Upper lobe of right lung (tissue), 1 donor: ENCODE data around the gene PCNX2. TPM values are rescaled to one million over a fixed set of nuclear protein-coding genes. Genes with fewer than 3 reads are reported as not detected.

Source experiments
- ATAC-seq: fragments of 200-7000 bp; cut with Tn5 transposase; one replicate; pipeline ENCODE4 v1.9.1; 2020; ENCODE audit warnings: mild to moderate bottlenecking, moderate library complexity
- DNase-seq: peaks from one replicate; pipeline ENCODE4 v3.0.0-alpha.2; 2020
- H3K27ac ChIP-seq: fragments of 200-600 bp; one replicate; pipeline ENCODE4 v1.8.0; 2022
- H3K27me3 ChIP-seq: fragments of 200-600 bp; one replicate; pipeline ENCODE4 v1.8.0; 2022; ENCODE audit warnings: mild to moderate bottlenecking
- H3K36me3 ChIP-seq: fragments of 200-600 bp; one replicate; pipeline ENCODE4 v1.8.0; 2022
- H3K4me1 ChIP-seq: fragments of 200-600 bp; one replicate; pipeline ENCODE4 v1.8.0; 2022
- H3K4me3 ChIP-seq: fragments of 200-600 bp; one replicate; pipeline ENCODE4 v1.8.0; 2022; ENCODE audit warnings: mild to moderate bottlenecking
- H3K9me3 ChIP-seq: fragments of 200-600 bp; one replicate; pipeline ENCODE4 v1.8.0; 2022
- intact Hi-C: fragments of 100-400 bp; cut with DNase I; formaldehyde crosslinking; loops from one replicate; pipeline ENCODE4 v1.11.0; 2022
- long read RNA-seq: library from polyadenylated mRNA; unstranded; transcript quantifications from one replicate; pipeline ENCODE4 v2.0.0, GENCODE V29; 2021
- total RNA-seq: library from RNA; stranded (reverse); fragmentation: NEBNext Ultra II Directional; extraction: Animal tissue kit (Norgen Biotek cat#: 25700); gene quantifications from one replicate; pipeline ENCODE4 v1.2.1, GENCODE V29; 2021
- TF ChIP-seq, protein P1 (sequence below): fragments of 200-600 bp; IDR thresholded peaks from one replicate; pipeline ENCODE4 v1.8.0; 2022; ENCODE audit warnings: antibody characterized with exemption
- donor health status: DM: no; HTN: yes; CAD: no; lungs with severe emphysema.

PCNX2 gene, protein sequence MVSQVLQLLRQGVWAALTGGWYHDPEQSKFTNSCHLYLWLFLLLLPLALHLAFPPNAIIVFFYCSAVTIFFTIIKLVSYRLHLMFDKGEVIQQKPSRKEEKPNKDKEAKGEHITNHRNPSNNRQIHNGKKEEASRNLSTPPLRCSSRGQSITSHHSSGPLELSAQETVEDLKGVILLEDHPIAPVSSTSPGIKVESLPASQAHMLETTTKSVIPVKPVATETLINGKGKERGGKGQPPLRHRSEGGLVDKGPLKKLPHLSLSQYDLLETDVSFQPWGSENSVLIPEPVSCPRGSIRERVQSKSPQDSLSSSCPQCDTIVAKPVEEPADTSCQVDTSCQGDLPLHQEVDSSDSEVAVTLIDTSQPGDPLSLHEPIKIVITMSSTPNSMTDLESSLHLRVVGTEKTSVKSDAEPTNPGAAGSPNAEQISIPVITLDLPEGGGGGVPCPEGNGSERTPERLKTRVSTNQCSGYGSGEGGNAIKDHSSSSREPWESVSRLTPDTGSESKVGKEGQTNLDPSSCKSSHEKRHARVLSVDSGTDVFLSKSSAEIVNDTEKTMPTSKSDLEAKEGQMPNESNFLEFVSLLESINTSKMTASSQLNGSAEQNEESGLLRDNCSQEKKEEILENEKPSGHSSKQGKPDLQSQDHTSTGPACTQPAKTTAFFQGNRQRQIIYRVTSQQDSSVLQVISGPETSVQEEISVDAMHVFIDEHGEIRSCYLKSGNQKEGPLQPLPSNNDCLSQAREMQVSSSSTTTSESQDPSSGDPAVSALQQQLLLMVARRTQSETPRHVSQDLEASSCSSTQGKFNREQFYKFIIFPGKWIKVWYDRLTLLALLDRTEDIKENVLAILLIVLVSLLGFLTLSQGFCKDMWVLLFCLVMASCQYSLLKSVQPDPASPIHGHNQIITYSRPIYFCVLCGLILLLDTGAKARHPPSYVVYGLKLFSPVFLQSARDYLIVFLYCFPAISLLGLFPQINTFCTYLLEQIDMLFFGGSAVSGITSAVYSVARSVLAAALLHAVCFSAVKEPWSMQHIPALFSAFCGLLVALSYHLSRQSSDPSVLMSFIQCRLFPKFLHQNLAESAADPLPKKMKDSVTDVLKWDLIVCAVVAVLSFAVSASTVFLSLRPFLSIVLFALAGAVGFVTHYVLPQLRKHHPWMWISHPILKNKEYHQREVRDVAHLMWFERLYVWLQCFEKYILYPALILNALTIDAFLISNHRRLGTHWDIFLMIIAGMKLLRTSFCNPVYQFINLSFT (N-terminal part only)
- total RNA-seq: 6.8 TPM
- long read RNA-seq, full-length matches to known transcripts: 1 of 3 reads
- long read RNA-seq, partial matches to known transcripts: 1 of 3 reads
- long read RNA-seq, other reads (novel, unspliced or antisense): 1 of 3 reads

DNA sequence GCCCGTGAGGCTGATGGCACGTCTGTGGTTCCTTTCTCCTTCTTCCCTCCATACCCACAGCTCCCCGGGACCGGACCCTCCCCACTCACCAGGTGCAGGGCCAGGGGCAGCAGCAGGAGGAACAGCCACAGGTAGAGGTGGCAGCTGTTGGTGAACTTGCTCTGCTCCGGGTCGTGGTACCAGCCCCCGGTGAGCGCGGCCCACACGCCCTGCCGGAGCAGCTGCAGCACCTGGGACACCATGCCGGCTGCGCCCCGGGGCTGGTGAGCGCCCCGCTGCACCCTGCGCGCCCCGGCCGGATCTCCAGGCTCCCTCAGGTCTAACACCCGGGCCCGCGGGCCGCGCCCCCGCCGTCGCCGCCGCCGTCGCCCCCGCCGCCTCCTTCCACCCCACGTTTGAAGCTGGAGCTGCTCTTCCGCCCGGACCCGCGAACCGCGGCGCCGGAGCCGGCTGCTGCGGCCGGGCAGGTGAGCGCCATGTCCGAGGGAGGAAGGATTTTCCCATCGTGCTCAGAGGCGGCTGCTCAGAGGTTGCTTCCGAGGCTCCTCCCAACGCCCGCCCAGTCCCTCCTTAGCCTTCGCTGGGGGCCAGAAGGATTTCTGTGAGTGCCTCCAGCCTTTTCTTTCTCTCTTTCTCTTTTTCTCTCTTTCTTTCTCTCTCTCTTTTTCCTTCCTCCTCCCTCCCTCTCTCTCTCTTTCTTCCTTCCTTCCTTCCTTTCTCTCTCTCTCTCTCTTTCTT, at the start of gene PCNX2:
TSS of gene PCNX2 (minus strand) at position 489 of the 738 bp plus-strand sequence. CDS start at position 242, 247 bp downstream.
- Histone ChIP-seq H3K27me3 (peaks cover 6% of the 10 kb centered on the region), H3K4me3 (peak within 1 kb of the TSS; percentile 59), H3K9me3 (no peaks in the 10 kb centered on the region), H3K36me3 (no peaks in the 10 kb centered on the region), H3K27ac (no peak within 1 kb of the TSS), H3K4me1 (peaks cover 5% of the 10 kb centered on the region)
- intact Hi-C loops: no loop called here
- TF ChIP-seq, protein P1, sequence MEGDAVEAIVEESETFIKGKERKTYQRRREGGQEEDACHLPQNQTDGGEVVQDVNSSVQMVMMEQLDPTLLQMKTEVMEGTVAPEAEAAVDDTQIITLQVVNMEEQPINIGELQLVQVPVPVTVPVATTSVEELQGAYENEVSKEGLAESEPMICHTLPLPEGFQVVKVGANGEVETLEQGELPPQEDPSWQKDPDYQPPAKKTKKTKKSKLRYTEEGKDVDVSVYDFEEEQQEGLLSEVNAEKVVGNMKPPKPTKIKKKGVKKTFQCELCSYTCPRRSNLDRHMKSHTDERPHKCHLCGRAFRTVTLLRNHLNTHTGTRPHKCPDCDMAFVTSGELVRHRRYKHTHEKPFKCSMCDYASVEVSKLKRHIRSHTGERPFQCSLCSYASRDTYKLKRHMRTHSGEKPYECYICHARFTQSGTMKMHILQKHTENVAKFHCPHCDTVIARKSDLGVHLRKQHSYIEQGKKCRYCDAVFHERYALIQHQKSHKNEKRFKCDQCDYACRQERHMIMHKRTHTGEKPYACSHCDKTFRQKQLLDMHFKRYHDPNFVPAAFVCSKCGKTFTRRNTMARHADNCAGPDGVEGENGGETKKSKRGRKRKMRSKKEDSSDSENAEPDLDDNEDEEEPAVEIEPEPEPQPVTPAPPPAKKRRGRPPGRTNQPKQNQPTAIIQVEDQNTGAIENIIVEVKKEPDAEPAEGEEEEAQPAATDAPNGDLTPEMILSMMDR: no peak
- ATAC-seq (peak; percentile 92), DNase-seq (peak; percentile 81)

DNA sequence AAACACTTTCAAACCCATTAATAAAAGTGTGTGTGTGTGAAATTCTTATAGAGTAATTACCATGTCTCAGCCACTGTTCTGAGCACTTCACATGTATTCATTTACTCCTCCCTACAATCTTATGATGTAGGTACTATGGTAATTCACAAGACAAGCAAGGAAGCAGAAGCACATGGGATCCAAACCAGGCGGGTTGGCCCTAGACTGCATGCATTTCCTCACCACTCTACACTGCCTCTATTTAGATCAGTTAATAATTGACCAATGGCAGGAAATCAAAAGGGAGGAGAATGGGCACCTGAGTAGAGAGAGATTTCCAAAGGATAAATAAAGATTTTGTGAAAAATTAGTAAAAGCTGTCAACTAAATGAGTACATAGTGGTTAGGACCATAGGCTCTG, 47.7 kb upstream of the PCNX2 start:
- TF ChIP-seq, protein P1: no peak
- Histone ChIP-seq H3K36me3 (no peaks in the 10 kb centered on the region), H3K9me3 (no peaks in the 10 kb centered on the region), H3K27ac (no peak overlapping the region), H3K27me3 (no peaks in the 10 kb centered on the region), H3K4me1 (no peaks in the 10 kb centered on the region), H3K4me3 (no peak overlapping the region)
- no peak for DNase-seq
- intact Hi-C loops: no loop called here
- ATAC-seq: peak; percentile 80

DNA sequence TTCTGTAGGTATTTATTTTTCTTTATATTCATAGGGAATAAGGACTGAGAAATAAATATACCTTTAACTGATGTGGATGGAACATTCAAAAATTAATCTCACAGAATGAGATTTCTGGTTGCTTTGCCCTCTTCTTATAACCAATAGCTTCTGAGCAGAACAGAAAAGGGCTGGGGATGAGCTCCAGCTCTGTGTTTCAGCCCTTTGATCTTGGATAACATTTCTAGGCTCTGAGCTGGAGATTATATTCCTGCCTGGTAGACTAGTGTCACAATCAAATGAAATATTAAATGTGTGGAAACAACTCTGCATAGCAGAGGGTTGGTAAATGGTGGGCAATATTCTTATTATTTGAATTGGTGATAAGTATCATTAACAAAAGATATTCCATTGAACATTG, 46.6 kb upstream of the PCNX2 start:
- Histone ChIP-seq H3K27me3 (no peaks in the 10 kb centered on the region), H3K36me3 (no peaks in the 10 kb centered on the region), H3K9me3 (no peaks in the 10 kb centered on the region), H3K27ac (no peak overlapping the region), H3K4me1 (no peaks in the 10 kb centered on the region), H3K4me3 (no peak overlapping the region)
- DNase-seq (no peak), ATAC-seq (no peak)
- TF ChIP-seq, protein P1: no peak
- intact Hi-C loops: no loop called here

DNA sequence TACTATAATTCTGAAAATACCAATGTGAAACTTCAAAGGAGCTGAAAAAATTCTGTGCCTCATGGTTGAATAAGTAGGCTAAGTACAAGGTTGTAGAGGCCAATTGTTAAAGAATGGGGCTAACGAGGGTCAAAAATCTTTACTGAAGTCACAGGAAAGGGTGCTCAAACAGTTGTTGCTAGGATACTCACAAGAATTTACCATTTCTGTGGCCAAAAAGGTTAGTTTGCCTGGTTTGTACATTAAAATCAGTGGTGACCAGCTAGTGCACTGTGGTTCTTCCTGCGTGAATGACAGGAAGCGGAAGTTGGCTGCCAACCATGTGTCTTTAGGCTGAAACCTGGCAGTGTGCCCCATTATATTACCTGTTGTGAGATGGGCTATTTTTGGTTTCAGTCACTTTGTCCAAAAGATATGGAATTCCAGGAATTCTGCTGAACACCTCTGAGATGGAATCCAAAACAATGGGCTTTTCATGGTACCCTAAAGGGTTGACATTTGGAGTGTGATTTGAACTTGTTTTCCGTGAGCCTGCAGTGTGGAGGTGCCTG, 45.5 kb upstream of the PCNX2 start:
- Histone ChIP-seq H3K36me3 (no peaks in the 10 kb centered on the region), H3K9me3 (no peaks in the 10 kb centered on the region), H3K27me3 (no peaks in the 10 kb centered on the region), H3K27ac (no peak overlapping the region), H3K4me3 (no peak overlapping the region), H3K4me1 (no peaks in the 10 kb centered on the region)
- TF ChIP-seq, protein P1: no peak
- intact Hi-C loops: no loop called here
- DNase-seq (no peak), ATAC-seq (no peak)
